NCI-H748 (cell line): ENCODE measurements around the gene RPAIN.
A peak's percentile ranks its signal among the peaks of the same experiment; 100 is the strongest.

Source experiments
- DNase-seq: peaks from one replicate; lab custom pipeline; 2025; ENCODE audit not compliant: unreplicated experiment; lab: John Stamatoyannopoulos, UW

The RPAIN gene, protein sequence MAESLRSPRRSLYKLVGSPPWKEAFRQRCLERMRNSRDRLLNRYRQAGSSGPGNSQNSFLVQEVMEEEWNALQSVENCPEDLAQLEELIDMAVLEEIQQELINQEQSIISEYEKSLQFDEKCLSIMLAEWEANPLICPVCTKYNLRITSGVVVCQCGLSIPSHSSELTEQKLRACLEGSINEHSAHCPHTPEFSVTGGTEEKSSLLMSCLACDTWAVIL

DNA sequence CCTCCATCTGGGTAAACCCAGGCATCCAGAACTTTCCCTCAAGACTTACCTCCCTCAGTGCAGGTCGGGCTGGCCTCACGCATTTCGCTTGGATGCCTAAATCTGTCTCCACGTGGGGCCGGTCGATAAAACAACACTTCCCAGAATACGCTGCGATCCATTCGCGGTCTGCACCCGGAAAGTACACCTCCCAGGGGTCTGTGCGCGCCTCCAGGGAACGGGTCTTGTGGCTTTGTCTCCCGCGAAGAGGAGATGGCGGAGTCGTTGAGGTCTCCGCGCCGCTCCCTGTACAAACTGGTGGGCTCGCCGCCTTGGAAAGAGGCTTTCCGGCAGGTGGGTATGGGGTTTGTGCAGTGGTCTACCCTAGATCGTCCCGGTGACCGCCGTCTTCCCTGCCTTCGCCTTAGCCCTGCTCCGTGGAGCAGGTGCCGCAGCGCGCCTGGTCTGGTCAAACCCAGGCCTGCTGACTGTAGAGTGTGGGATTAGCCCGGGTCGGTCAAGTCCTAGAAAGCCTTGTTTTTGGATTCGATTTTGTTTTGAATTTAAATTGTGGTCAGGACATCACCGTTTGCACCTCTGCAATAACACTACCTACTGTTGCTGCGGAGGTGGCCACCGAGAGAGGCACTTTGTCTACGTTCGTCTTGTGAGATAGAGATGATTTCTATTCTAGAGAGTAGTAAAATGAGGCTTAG, at the start of gene RPAIN:
TSS of gene RPAIN (plus strand) at position 224 of the 695 bp plus-strand sequence. CDS start at position 253, 29 bp downstream.
- peak; percentile 97 for DNase-seq

DNA sequence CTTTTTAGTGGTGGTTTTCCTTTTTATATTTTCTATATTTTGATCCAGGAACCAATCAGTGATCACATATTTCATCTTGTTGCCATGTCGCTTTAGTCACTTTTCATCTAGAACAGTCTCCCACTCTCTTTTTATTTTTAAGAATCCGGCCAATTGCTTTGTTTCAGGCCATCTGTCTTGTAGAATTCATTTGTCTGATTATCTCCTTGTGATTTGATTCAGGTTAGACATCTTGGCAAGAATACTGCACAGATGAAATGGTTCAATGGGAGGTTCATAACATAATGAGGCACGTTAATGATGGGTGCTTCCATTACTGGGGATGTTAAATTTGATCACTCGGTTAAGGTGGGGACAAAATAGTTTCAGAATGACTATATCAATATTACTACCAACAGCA, 49.6 kb upstream of the RPAIN start:
- DNase-seq, result no peak

DNA sequence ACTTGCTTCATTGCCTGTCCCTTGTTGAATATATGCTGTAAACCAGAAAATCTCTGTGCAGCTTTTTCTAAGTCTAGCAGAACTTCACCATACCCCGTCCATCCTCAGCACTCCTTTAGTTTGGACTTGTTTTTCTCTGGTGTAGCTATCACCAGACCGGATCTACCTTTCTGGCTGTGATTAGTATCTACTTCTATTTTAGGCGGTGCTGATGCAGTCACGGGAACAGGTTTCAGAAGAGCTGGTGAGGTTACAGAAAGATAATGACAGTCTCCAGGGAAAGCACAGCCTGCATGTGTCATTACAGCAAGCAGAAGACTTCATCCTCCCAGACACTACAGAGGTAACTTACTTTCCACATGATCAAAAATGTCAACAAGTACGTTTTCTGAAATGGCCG, 46.9 kb upstream of the RPAIN start:
- DNase-seq, result no peak

GRCh38 chr17:5378566-5379207, 41.3 kb upstream of the RPAIN start:
- DNase-seq, result no peak

DNA sequence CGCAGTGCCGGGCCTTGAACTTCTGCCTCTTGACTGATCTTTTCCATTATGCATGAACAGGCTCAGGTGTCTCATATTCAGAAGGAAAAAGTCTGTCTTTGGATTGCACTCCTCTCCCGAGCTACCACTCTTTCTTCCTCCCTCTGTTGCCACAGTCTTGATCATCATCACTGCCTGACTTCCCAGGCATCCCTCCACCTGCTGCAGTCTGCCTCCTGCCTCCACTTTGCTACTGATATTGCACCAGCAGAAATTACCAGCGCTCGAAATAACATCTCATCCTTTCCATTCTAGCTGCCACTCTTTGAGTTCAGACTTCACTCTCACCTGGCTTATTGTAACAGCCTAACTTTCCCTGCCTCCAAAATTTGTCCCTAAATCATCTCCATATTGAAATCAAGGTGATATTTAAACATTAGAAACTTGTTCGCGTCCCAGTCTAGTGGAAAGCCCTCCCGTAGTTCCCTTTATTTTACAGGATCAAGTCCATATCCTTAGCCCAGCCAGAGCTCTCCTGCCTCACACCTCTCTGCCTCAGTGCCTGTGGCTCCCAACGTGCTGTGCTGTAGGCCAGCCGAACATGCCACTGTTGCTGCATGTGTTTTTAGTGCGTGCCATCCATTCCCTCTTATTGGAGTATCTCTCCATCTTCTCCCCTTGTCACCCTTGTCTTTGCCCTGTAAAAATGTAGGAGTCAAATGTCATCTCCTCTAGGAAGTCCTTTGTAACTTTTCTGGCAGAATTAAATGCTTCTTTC, 40.5 kb upstream of the RPAIN start:
- DNase-seq, result no peak

DNA sequence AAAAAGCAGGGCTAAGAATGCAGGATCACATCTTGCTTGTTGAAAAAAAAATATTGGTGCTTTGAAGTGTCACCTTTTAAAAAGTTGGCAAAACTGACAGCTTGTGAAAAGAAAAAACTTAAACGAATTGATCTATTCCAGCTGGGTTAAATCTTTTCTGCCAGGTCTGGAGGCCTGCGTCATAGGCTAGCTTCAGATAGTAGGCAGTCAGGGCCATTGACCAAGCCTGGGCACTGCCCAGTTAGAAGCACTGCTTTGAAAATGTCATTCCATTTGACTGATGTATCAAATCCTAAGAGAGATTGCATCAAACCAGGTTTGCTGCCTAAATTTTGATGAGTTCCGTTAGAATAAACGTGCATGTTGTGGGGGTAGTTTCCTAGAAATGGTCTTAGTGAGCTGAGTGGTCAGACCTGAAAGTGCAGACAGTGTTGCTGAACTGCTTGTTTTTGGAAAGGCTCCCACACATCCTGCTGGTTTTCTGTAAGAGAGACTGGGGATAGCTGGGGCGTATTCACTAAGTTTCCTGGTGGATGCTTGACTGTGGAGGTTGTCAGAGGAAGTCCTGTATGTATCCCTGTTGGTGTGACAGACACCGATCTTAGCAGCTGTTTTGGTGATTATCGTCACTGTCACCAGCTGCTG, 39.4 kb upstream of the RPAIN start:
- DNase-seq, result no peak

GRCh38 chr17:5381542-5381941, 38.4 kb upstream of the RPAIN start:
- no peak for DNase-seq

DNA sequence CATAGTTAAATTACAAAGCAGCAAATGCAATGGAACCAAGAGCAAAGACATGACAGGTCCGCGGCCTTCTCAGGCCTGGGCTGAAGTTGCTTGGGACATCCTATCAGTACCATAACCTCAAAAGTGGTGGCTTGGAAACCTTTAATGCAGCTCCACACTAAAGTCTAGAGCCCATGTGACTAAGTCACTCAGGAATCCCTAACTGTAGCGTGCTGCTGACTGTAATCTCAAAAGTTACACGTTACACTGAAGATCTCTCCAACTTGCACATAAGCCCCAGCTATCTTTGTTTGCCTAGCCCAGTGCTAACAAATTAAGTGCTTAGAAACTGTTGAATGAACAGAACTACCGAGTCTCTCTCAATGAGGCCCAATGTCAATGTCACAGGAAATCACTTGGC, 28.3 kb upstream of the RPAIN start:
- no peak for DNase-seq

GRCh38 chr17:5396612-5397011, 23.4 kb upstream of the RPAIN start:
- DNase-seq, result no peak

- DNase-seq, result no peak
Measured at GRCh38 chr17:5399767-5400166, 20.2 kb upstream of the RPAIN start.

GRCh38 chr17:5405400-5405799, 14.6 kb upstream of the RPAIN start:
- no peak for DNase-seq

DNA sequence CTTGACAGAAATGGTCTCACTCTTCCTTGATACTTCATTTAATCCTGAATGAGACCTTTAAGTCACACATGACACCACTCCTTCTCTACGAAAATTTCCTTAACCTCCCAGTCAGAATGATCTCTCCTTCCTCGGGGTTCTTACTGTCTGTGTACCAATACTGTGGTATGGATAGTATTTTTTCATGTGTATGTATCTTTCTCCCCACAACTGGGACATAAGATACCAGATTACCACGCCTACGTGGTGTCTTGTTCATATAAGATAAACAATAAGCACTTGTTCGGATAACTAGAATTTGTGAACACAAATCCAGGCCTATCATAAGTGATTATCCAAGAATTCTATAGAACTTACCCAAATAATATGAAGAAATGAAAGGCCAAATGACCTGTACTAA, 11.8 kb upstream of the RPAIN start:
- DNase-seq, result no peak

DNA sequence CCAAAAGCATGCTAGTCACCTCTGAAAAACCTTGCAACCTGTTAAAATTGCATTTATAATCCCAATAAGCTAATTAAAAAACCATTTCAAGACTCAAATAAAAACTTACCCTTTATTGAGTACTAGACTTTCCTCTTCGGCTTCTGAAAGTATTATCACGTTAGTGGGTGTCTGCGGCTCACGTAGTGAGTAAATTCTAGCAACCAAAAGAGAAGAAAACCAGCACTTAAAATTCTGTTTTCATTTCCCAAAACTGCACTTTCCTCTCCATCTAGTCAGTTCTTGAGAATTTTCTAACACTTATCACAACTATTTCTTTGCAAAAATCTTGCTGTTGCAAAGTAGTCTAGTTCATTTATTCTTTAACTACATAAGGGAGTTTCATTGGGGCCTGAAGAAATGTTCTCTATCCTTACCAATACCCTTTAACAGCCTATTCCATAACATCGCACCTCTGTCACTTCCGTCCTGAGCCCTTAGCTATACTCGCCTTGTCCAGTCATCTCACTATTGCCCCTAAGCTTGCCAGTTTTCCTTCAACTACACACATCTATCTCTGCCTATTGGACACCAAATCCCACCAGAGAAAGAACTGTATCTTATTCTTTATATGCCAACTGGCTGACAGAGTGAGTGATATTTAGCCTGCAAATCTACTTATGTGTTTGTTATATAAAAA, 9.2 kb upstream of the RPAIN start:
- no peak for DNase-seq

DNA sequence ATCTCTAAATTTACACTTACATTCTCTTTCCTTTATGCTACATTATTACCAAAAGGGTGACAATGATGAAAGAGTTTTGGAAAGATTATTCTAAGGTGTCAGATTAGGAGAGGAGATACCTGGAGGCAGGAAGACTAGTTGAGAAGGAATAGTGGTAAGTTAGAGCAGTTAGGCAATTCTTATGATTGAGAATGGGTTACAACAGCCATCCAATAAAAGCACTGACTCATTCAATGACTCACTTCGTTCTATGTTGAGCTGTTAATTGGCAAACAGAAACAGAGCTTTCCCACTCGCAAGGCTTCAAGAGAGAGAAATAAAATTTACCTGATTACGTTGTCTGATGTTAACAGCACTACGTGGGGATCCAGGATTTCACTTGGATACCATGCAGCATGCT, 6.3 kb upstream of the RPAIN start:
- no peak for DNase-seq

- no peak for DNase-seq
Measured at GRCh38 chr17:5416901-5417300, 3.1 kb upstream of the RPAIN start.

DNA sequence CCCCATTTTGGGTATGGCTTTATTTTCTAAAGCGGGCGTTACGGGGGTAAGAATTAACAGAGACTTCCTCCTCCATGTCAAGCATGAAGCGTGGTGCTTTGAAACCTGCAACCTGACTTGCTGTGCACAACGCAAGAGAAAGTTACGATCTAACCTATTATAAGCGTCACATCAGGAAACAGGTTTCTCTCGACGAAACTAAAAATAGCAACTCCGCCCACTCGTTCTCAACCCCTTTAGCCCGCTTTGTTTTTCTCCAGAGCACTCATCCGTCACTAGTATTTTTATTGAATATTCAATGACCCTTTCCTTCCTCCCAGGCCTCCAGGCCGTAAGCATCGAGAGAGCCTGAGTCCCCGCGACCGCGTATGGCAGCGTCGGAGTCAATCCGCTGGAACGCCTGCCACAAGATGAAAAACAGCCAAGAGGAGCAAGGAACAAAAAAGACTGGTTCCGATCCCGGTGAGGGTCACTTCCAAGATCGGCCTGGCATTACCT, 1.1 kb upstream of the RPAIN start:
- DNase-seq, result peak; percentile 65

- peak; percentile 99 for DNase-seq
Measured at GRCh38 chr17:5419356-5419958, 525 bp upstream of the RPAIN start, which contains the start of gene NUP88. Gene NUP88, minus strand, starts transcription at chr17:5419662. Its CDS starts 12 bp downstream, at chr17:5419650.

DNA sequence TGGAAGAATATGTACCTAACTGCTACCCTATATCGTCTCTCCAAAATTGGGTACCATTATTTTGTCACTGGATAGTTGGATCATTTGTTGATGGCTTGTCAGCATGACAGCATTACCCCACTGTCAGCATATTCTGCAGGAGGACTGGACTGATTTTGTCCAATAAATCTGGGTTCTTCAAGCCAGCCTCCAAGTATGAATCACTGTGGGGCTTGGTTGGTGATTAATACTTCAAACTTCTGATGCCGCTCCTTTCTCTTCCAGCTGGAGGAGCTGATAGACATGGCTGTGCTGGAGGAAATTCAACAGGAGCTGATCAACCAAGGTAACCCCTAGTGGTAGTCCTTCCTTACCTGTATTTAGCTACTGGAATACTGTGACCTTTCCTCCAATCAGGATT, 2.5 kb downstream of the RPAIN start:
- no peak for DNase-seq

DNA sequence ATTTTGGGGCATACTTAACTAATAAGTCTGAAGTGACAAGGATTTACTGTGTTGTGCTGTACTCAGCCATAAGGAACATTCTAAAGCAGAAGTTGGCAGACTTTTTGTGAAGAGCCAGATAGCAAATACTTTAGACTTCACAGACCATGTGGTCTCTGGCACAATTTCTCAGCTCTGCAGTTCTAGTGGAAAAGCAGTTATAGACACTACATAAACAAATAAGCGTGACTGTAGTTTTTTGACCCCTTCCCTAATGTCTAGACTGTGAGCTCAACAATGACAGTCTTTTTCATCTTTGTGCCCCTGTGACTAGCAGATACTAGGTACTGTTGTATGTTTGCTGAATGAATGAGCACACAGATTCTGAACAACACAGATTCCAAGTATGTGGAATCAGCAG, 4.9 kb downstream of the RPAIN start:
- DNase-seq, result no peak

GRCh38 chr17:5425826-5426225, 5.8 kb downstream of the RPAIN start:
- no peak for DNase-seq
